GM18499 (cell line): Measurements from ENCODE around the gene ABHD8.
A peak's percentile ranks its signal among the peaks of the same experiment; 100 is the strongest.

Source experiments
- ATAC-seq: cut with Tn5 transposase; IDR thresholded peaks from one replicate; pipeline ENCODE4 v1.9.1; 2021; ENCODE audit warnings: moderate number of reproducible peaks; ENCODE audit not compliant: insufficient read depth, unreplicated experiment

The ABHD8 gene

GRCh38 chr19:17303167-17303939 lies at the start of gene ABHD8:
TSS of gene ABHD8 (minus strand) at chr19:17303425. CDS start at chr19:17301616, 1,809 bp downstream.
- peak; percentile 30 for ATAC-seq

GRCh38 chr19:17352608-17353280 lies 49.5 kb upstream of the ABHD8 start:
- ATAC-seq = no peak

- ATAC-seq = no peak
These were observed 48.7 kb upstream of the ABHD8 start for GRCh38 chr19:17351815-17352435.

GRCh38 chr19:17348700-17349099 lies 45.5 kb upstream of the ABHD8 start:
- no peak for ATAC-seq

- ATAC-seq = no peak
These were observed 44.7 kb upstream of the ABHD8 start for GRCh38 chr19:17347877-17348276.

- ATAC-seq = no peak
These were observed 44.1 kb upstream of the ABHD8 start for GRCh38 chr19:17347361-17347760.

GRCh38 chr19:17346109-17346671 lies 43.0 kb upstream of the ABHD8 start:
- ATAC-seq = no peak

GRCh38 chr19:17341845-17342244 lies 38.6 kb upstream of the ABHD8 start:
- no peak for ATAC-seq

- no peak for ATAC-seq
These were observed 38.2 kb upstream of the ABHD8 start for GRCh38 chr19:17341386-17341785.

- no peak for ATAC-seq
These were observed 37.7 kb upstream of the ABHD8 start for GRCh38 chr19:17340871-17341357.

GRCh38 chr19:17340302-17340870 lies 37.2 kb upstream of the ABHD8 start:
- no peak for ATAC-seq

- ATAC-seq = no peak
These were observed 36.0 kb upstream of the ABHD8 start for GRCh38 chr19:17339088-17339741.

GRCh38 chr19:17338433-17339078 lies 35.3 kb upstream of the ABHD8 start:
- ATAC-seq = no peak

GRCh38 chr19:17337675-17338432 lies 34.6 kb upstream of the ABHD8 start:
- no peak for ATAC-seq

- ATAC-seq = peak; percentile 48
These were observed 33.8 kb upstream of the ABHD8 start, which contains the start of gene GTPBP3 for GRCh38 chr19:17336872-17337674. TSS of gene GTPBP3 (plus strand) at chr19:17337553. CDS start at chr19:17337612, 59 bp downstream.

GRCh38 chr19:17335575-17335974 lies 32.4 kb upstream of the ABHD8 start:
- ATAC-seq = no peak

- ATAC-seq = no peak
These were observed 31.5 kb upstream of the ABHD8 start, which contains the start of gene ANO8 for GRCh38 chr19:17334414-17335409. TSS of gene ANO8 (minus strand) at chr19:17334855. CDS start at chr19:17334670, 185 bp downstream.
